Lower leg skin (tissue), 4 donors: ENCODE results near the gene GNG11. TPM values are rescaled to one million over a fixed set of nuclear protein-coding genes. Genes with fewer than 3 reads are reported as not detected.

Source experiments
- DNase-seq, 2 donors: peaks; one replicate each; pipeline ENCODE4 v3.0.0-alpha.2; 2019; ENCODE audit warnings: low spot score in 2 of 2
- H3K4me3 ChIP-seq: fragments of 200-600 bp; sonication (generic); 2 replicates; pipeline ENCODE4 v1.5.1; 2017; ENCODE audit warnings: mild to moderate bottlenecking, low read depth; ENCODE audit not compliant: poor library complexity, severe bottlenecking
- CTCF ChIP-seq, 3 donors: fragments of 450-650 bp; IDR thresholded peaks; one replicate each; pipeline ENCODE4 v1.5.1; 2016; ENCODE audit warnings: antibody characterized with exemption in 3 of 3, mild to moderate bottlenecking in 3 of 3, moderate library complexity in 2 of 3
- POLR2A ChIP-seq, 2 donors: fragments of 450-650 bp; IDR thresholded peaks; one replicate each; pipeline ENCODE4 v1.6.1; 2016 to 2017; ENCODE audit warnings: antibody characterized with exemption in 2 of 2, mild to moderate bottlenecking in 1 of 2, moderate library complexity in 1 of 2
- WGBS, 2 donors: methylation state at CpG; one replicate each; pipeline ENCODE4 v1.1.5; 2018; 5-methylcytosine and 5-hydroxymethylcytosine counted together
- intact Hi-C: fragments of 100-400 bp; cut with DNase I; formaldehyde crosslinking; loops from one replicate; pipeline ENCODE4 v1.15.0; 2023; ENCODE audit warnings: low total_unique reads
- total RNA-seq, 4 donors: library from RNA; depleted of rRNA; stranded (reverse); fragments of >200 nt; gene quantifications; one replicate each; pipeline ENCODE4 v1.1.0, GENCODE V29; 2016

The GNG11 gene
- total RNA-seq, 4 donors from 2014 or later = 3.8 to 7.8 (median 5.2) TPM

- no peak for DNase-seq
- WGBS, 2 donors = 63 to 64% methylated on average over 1 of the region's 1 CpG
- no peak for TF ChIP-seq POLR2A (IDR thresholded peaks at IDR 0.05)
- TF ChIP-seq CTCF (IDR thresholded peaks at IDR 0.05) = no peak
- H3K4me3 ChIP-seq = no peak overlapping the region
- intact Hi-C loops = no loop called here
Observed at GRCh38 chr7:93949423-93949822, 27.9 kb downstream of the GNG11 start.

- WGBS, 2 donors = 84 to 88% methylated on average over 2 of the region's 2 CpGs
- intact Hi-C loops = no loop called here
Observed at GRCh38 chr7:93955304-93955703, 33.8 kb downstream of the GNG11 start.

GRCh38 chr7:93957767-93958166 lies 36.2 kb downstream of the GNG11 start:
- intact Hi-C loops = no loop called here
- no peak for TF ChIP-seq POLR2A (IDR thresholded peaks at IDR 0.05)
- no peak for TF ChIP-seq CTCF (IDR thresholded peaks at IDR 0.05)
- WGBS, 2 donors = 97% methylated on average over 1 of the region's 1 CpG
- DNase-seq = no peak
- no peak overlapping the region for H3K4me3 ChIP-seq

More at GRCh38 chr7:93955304-93955703, 33.8 kb downstream of the GNG11 start:
- H3K4me3 ChIP-seq = no peak overlapping the region
- TF ChIP-seq CTCF (IDR thresholded peaks at IDR 0.05) = no peak
- TF ChIP-seq POLR2A (IDR thresholded peaks at IDR 0.05) = no peak
- DNase-seq = no peak

- TF ChIP-seq POLR2A (IDR thresholded peaks at IDR 0.05) (no peak), CTCF (IDR thresholded peaks at IDR 0.05) (no peak)
- WGBS, 2 donors = 70 to 71% methylated on average over 3 of the region's 3 CpGs
- no peak overlapping the region for H3K4me3 ChIP-seq
- intact Hi-C loops = no loop called here
- DNase-seq = no peak
Observed at GRCh38 chr7:93958216-93958615, 36.7 kb downstream of the GNG11 start.

GRCh38 chr7:93958651-93959050 lies 37.1 kb downstream of the GNG11 start:
- WGBS, 2 donors = 70 to 81% methylated on average over 3 of the region's 3 CpGs
- intact Hi-C loops = no loop called here
- no peak overlapping the region for H3K4me3 ChIP-seq
- no peak for TF ChIP-seq CTCF (IDR thresholded peaks at IDR 0.05)
- no peak for TF ChIP-seq POLR2A (IDR thresholded peaks at IDR 0.05)
- no peak for DNase-seq

- WGBS, 2 donors = 89 to 90% methylated on average over 3 of the region's 3 CpGs
- no peak for DNase-seq
- H3K4me3 ChIP-seq = no peak overlapping the region
- no peak for TF ChIP-seq CTCF (IDR thresholded peaks at IDR 0.05)
- TF ChIP-seq POLR2A (IDR thresholded peaks at IDR 0.05) = no peak
- intact Hi-C loops = no loop called here
Observed at GRCh38 chr7:93960986-93961385, 39.5 kb downstream of the GNG11 start.
